HG03196 (cell line): ENCODE data around the gene WIPF2.

Source experiments
- ATAC-seq: cut with Tn5 transposase; IDR thresholded peaks from one replicate; pipeline ENCODE4 v1.9.1; 2021; ENCODE audit not compliant: unreplicated experiment

Gene WIPF2

DNA sequence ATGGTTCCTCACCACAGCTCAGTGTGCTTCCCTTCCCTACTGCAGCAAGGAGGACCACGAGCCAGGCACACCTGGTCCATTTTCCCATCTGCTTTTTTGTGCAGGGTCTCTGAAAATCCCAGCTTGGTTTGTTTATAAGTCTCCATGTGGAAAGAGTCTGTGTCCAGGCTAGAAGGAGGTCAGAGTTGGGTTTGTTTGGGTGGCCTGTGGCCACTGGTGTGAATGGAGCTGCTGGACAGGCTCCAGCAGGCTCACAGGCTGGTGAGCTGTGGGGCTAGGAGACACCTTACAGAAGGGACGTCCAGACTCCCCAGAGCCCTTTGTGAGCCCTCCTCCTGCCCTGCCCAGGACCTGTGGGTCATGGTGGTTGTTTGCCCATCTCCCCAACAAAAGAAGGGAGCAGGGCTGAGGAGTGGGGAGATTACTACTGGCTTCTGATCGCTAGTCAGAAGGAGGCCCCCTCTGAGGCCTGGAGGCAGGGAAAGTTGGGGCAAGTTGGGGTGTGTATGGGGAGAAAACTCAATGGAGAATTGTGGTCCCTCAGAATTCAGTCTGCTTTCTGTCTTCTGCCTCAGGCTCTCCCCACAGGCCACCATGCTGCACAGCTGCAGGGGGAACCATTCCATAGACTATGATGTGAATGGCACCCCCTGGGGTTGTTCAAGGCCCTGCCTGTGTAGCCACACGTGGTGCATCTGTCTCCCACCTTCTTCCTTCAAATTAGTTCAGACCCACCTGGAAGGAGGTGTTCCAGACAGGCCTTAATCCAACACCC lies 94.0 kb downstream of the WIPF2 start:
- no peak for ATAC-seq

DNA sequence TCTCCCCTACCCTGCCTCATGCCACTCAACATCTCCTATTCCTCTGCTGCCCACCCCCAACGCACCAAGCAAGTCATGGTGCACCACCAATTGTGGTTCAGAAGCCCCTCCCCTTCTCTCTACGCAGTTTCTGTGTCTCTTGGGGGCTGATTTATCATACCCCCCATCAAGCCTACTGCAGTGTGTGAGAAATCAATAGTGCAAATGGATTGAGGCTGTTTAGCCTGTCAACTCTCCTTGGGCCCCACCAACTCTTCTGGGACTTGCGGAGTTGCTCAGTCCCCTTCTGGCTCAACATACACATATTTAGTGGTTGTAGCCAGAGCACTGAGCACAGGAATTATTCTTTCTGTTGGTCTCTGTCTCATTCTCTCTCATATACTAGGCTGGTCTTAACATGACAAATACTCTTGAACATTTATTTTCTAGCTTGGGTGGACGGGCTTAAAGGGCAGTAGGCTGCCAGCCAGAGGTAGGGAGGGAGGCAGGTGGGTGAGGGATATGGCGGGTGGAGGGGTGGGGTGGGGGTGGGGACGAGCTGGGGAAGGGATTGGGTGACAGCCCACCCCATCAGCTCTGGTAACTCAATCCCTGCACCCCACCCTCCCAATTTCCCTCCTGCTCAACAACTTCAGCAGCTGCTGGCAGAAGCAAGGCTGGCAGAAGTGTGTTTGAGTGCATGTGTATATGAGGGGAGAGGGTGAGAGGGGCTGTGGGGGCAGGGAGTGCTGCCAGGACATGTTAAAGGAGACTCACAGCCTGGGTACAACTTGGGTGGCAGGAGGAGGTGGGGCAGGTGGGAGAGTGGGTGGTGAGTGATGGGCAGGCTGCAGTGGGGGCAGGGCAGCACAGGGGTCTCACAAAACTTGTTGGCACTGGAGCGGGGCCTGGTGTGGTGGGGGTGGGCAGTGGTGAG lies 94.8 kb downstream of the WIPF2 start:
- no peak for ATAC-seq

GRCh38 chr17:40314584-40314956 lies 95.5 kb downstream of the WIPF2 start:
- ATAC-seq: no peak

- no peak for ATAC-seq
These were observed 96.1 kb downstream of the WIPF2 start for GRCh38 chr17:40315206-40315605.

GRCh38 chr17:40315678-40316570 lies 96.8 kb downstream of the WIPF2 start:
- ATAC-seq: no peak

GRCh38 chr17:40316571-40317344 lies 97.7 kb downstream of the WIPF2 start:
- ATAC-seq: no peak

DNA sequence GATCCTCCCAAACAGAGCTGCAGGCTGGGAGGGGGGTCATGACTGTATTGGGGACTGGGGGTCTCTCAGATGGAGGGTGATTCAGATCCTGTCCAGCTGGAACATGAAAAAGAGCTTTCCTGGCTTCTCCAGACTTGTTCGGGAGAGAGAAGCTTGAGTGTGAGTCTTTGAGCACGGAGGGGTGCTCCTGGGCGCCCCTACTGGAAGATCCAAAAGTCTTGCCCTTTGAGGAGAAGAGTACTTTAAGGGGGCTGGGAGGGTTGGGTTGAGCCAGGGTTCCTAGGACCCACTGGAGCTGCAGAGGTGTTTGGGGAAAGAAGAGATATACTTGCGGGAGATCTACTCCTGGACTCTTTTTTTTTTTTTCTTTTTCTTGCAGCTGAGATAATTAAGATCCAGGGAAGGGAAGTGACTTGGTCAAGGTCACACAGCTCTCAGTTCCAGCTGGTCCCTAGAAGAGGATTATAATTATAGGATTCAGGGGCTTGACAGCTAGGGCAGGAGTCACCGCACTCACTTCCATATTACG lies 98.3 kb downstream of the WIPF2 start:
- no peak for ATAC-seq

GRCh38 chr17:40317880-40318829 lies 99.1 kb downstream of the WIPF2 start:
- peak; percentile 47 for ATAC-seq

- no peak for ATAC-seq
These were observed 99.8 kb downstream of the WIPF2 start for GRCh38 chr17:40318830-40319391.

DNA sequence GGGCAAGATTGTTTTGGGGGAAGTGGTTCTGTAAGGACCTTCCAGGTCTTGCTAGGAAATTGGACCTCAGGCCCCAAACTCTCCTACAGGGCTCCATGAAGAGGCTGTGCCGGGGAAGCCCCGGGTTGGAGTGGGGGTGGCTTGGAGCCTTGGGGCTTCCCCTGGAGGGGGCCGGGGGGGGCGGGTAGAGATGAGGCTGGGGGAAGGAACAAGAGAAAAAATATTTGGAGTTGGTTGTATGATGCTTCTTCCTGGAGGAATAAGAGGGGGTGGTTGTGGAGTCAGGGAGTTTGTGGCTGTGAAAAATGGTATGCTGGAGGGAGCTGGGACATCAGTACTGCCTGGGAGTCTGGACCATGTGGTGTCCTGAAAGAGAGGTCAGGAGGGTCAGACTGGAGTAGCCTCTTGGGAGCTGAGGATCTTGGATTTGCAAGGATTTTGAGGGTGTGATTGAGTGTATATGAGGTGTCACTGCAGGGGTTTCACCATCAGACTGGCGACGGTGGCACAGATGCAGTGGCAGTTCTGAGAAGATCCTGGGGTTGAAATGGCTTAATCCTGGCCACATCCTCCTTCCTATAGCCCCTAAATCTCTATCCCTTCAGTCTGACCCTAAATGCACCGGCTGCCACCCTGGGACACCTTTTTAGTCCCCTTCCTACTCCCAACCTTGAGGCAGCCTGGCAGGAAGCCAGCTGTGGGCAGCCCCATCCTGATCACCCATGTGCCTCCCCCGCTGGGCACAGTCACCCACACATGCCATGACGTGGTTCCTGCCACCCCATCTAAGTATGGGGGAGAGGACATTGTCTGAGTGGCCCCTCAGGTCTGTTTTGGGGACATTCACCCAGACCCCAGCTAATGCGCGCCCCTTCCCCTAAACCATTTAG lies 100.8 kb downstream of the WIPF2 start:
- no peak for ATAC-seq

DNA sequence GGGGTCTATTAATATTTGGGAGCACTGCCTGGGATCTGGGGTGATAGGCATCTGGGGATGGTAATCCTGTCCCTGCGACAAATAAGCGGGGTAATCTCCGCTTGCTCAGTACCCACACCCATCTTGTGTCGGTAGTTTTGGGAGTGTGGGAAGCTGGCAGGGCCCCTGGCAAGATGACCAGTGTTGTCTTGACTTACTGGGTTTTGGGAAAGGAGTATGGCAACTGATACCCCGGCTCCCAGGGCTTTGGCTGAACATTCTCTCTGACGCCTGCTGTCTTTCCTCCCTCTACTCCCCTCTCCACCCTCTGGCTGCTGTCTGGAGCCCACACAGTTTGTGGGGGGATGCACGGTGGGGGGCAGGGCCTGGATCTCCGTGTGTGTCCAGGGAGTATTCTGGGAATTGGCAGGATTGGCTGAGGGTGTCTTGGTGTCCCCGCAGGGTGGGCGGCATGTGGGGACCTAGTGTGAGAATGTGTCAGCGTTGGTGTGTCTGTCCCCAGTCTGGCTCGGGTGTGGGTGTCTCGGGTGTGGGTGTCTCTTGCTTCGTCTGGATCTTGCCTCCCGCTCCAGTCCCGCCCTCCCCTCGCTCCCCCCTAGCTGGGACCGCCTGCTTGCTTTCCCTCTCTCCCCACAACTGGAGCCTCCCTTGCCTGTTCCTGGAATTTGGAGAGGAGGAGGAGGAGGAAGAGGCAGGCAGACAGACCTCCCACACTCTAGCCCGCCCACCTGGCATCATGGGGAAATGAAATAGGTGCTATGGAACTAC lies 101.8 kb downstream of the WIPF2 start:
- ATAC-seq: no peak

GRCh38 chr17:40321524-40321929 lies 102.4 kb downstream of the WIPF2 start:
- ATAC-seq: no peak

DNA sequence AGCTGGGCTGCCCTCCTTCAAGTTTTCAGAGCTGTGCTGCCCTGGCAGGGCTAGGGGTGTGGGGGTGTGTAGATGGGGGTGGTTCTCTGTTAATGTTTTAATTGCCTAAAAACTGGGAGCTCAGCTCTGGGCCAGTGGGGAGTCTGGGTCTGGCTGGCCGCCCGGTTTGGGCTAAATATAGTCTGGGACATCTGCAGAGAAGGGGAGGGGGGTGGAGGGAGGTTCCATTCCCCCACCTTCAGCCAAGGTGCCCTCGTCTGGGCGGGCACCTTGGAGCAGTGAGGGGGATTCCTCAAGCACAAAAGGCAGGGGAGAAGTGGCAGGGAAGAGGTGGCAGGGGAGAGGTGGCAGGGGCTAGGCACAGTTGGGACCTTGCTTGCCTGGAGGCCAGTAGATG lies 102.9 kb downstream of the WIPF2 start:
- no peak for ATAC-seq

GRCh38 chr17:40322358-40323315 lies 103.5 kb downstream of the WIPF2 start:
- peak; percentile 25 for ATAC-seq

DNA sequence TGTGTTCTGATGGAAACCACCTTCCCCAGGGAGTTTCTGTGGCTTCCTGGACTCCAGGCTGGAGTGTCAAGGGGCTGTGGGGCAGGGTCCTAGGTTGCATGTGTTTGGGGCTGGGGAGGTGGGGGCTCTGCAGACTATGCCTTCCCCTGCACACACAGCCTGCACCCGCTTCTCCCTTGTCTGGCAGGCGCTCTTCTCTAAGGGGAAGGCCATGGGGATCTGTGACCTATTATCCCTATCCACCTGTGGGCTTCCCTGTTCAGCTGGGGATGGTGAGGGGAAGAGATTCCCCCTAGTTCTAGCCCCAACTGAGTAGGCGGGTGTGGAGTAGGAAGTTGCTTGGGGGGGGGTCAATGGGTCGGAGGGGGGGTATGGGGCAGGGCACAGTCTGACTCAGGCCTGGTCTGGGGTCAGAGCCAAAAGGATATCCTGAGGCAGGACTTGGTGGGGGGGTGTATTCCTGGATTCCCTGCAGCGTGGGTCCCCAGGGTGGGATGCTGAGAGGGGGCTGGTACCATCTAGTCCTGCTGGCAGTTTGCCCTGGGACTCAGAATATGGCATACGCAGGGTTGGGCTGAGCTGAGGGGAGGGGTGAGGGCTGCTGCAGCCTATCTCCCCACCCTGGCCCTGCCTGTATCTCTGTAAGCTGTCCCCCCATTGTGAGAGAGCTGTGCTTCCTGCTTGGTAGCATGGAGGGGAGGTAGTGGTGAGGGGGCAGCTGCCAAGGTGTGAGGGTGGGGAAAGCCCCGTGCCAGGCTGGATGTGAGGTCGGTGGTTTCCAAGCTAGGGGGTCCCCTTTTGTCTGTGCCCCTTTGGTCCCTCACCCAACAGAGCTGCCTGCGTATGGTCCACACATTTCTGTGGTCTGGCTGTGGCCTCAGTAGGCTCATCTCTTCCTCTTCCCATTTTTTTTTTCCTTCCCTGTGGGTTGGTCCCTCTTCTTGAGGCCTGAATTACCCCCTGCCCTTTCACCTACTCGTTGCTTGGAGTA lies 104.6 kb downstream of the WIPF2 start:
- ATAC-seq: no peak
